Osteoblast (primary cell): ENCODE data around the gene MICB. TPM values are rescaled to one million over a fixed set of nuclear protein-coding genes. Genes with fewer than 3 reads are reported as not detected.
"Not testable (repeated sequence)": the region's sequence is repeated elsewhere in the genome, so short reads cannot be mapped to it uniquely, and the experiment has no call there.

Experiments
- DNase-seq: peaks from one replicate; pipeline ENCODE4 v3.0.0; 2011; ENCODE audit warnings: low spot score, mixed read lengths; ENCODE audit not compliant: insufficient read length; ENCODE audit errors: missing footprints
- H2AFZ ChIP-seq: 2 replicates; pipeline ENCODE4 v1.6.0; 2011; ENCODE audit warnings: mild to moderate bottlenecking, low read length
- H3K27ac ChIP-seq: 2 replicates; pipeline ENCODE4 v1.5.1; 2011; ENCODE audit warnings: mild to moderate bottlenecking, low read depth, low read length, moderate library complexity
- H3K27me3 ChIP-seq: 2 replicates; pipeline ENCODE4 v1.6.0; 2012; ENCODE audit warnings: mild to moderate bottlenecking, control low read depth, inconsistent platforms, low read length, moderate library complexity; ENCODE audit not compliant: insufficient read depth
- H3K36me3 ChIP-seq: 2 replicates; pipeline ENCODE4 v1.5.1; 2011; ENCODE audit warnings: mild to moderate bottlenecking, low read length, control low read depth, moderate library complexity; ENCODE audit not compliant: insufficient read depth
- H3K4me1 ChIP-seq: 2 replicates; pipeline ENCODE4 v1.5.1; 2011; ENCODE audit warnings: mild to moderate bottlenecking, low read length, control low read depth, moderate library complexity; ENCODE audit not compliant: insufficient read depth
- H3K4me2 ChIP-seq: 2 replicates; pipeline ENCODE4 v1.6.0; 2011; ENCODE audit warnings: mild to moderate bottlenecking, low read length; ENCODE audit not compliant: insufficient read depth
- H3K4me3 ChIP-seq: fragments of 200-600 bp; sonication (generic); 3 replicates; pipeline ENCODE4 v1.5.1; 2012; ENCODE audit warnings: mild to moderate bottlenecking, low read length, inconsistent platforms; ENCODE audit not compliant: insufficient read depth
- H3K79me2 ChIP-seq: 2 replicates; pipeline ENCODE4 v1.6.0; 2012; ENCODE audit warnings: mild to moderate bottlenecking, low read length, control low read depth, inconsistent platforms; ENCODE audit not compliant: insufficient read depth
- H3K9me3 ChIP-seq: 2 replicates; pipeline ENCODE4 v1.5.1; 2011; ENCODE audit warnings: low read depth, low read length, control low read depth
- H4K20me1 ChIP-seq: 2 replicates; pipeline ENCODE4 v1.6.0; 2012; ENCODE audit warnings: mild to moderate bottlenecking, low read length, control low read depth; ENCODE audit not compliant: insufficient read depth
- CTCF ChIP-seq: IDR thresholded peaks from 2 replicates; pipeline ENCODE4 v1.5.1; 2011; ENCODE audit warnings: mild to moderate bottlenecking, low read depth, low read length, moderate library complexity; ENCODE audit errors: extremely low read depth
- total RNA-seq: library from RNA; depleted of rRNA; stranded (reverse); fragments of >200 nt; gene quantifications from 2 replicates; pipeline ENCODE4 v1.2.3, GENCODE V29; 2012

MICB gene
- 12.7 and 14.1 TPM in 2 replicates for total RNA-seq

- H3K36me3 ChIP-seq: no peaks in the 10 kb centered on the region
- TF ChIP-seq CTCF: no peak
- DNase-seq: peak; percentile 95
- peak within 1 kb of the TSS; percentile 92 for H2AFZ ChIP-seq
- no peaks in the 10 kb centered on the region for H3K9me3 ChIP-seq
- peak within 1 kb of the TSS; percentile 82 for H3K4me3 ChIP-seq
- peaks cover 19% of the 10 kb centered on the region for H3K4me1 ChIP-seq
- peak within 1 kb of the TSS; percentile 89 for H3K4me2 ChIP-seq
- H3K27me3 ChIP-seq: no peaks in the 10 kb centered on the region
- H3K79me2 ChIP-seq: peaks cover 54% of the 10 kb centered on the region
- H3K27ac ChIP-seq: peak within 1 kb of the TSS; percentile 57
- peaks cover 8% of the 10 kb centered on the region for H4K20me1 ChIP-seq
Measured at GRCh38 chr6:31497531-31498476, at the start of gene MICB. Gene MICB (plus strand): TSS chr6:31498145. CDS start chr6:31498194, 49 bp downstream.

DNA sequence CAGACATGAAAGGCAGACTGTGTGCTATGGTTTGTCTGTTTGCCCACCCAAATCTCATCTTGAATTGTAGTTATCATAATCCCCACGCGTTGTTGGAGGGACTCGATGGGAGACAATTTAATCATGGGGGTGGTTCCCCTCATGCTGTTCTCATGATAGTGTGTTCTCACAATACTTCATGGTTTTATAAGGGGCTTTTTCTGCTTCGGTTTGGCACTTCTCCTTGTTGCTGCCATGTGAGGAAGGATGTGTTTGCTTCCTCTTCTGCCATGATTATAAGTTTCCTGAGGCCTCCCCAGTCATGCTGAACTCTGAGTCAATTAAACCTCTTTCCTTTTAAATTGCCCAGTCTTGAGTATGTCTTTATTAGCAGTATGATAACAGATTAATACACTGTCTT is 47.2 kb upstream of the MICB start:
- H3K4me3 ChIP-seq: no peak overlapping the region
- no peak overlapping the region for H3K4me2 ChIP-seq
- TF ChIP-seq CTCF: no peak
- H3K36me3 ChIP-seq: no peaks in the 10 kb centered on the region
- DNase-seq: no peak
- H3K27me3 ChIP-seq: peaks cover 21% of the 10 kb centered on the region
- no peak overlapping the region for H3K27ac ChIP-seq
- no peaks in the 10 kb centered on the region for H4K20me1 ChIP-seq
- H3K79me2 ChIP-seq: no peaks in the 10 kb centered on the region
- no peaks in the 10 kb centered on the region for H3K9me3 ChIP-seq
- H3K4me1 ChIP-seq: peaks cover 3% of the 10 kb centered on the region
- H2AFZ ChIP-seq: no peak overlapping the region

DNA sequence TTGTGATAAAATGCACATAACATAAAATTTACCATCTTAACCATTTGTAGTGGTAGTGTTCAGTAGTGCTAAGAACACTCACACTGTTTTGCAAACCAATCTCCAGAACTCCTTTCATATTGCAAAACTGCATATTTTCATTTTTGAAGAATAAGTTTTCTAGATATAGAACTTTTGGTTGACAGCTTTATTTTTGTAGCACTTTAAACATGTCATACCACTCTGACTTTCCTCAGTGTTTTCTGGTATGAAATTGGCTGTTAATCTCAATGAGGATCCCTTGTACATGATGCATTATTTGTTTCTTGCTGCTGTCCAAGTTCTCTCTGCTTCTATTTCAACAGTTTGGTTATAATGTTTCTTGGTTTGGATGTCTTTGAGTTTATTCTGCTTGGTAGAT is 45.1 kb upstream of the MICB start:
- DNase-seq: no peak
- peaks cover 25% of the 10 kb centered on the region for H3K27me3 ChIP-seq
- H3K9me3 ChIP-seq: no peaks in the 10 kb centered on the region
- no peak overlapping the region for H3K27ac ChIP-seq
- no peaks in the 10 kb centered on the region for H4K20me1 ChIP-seq
- no peak for TF ChIP-seq CTCF
- H2AFZ ChIP-seq: no peak overlapping the region
- no peaks in the 10 kb centered on the region for H3K36me3 ChIP-seq
- no peak overlapping the region for H3K4me3 ChIP-seq
- H3K4me1 ChIP-seq: peaks cover 3% of the 10 kb centered on the region
- H3K4me2 ChIP-seq: no peak overlapping the region
- no peaks in the 10 kb centered on the region for H3K79me2 ChIP-seq

GRCh38 chr6:31453259-31453658 is 44.7 kb upstream of the MICB start:
- Histone ChIP-seq H2AFZ (no peak overlapping the region), H3K36me3 (no peaks in the 10 kb centered on the region), H3K4me1 (peaks cover 3% of the 10 kb centered on the region), H3K9me3 (no peaks in the 10 kb centered on the region), H3K4me2 (no peak overlapping the region), H3K27me3 (peaks cover 25% of the 10 kb centered on the region), H3K27ac (no peak overlapping the region), H4K20me1 (no peaks in the 10 kb centered on the region), H3K79me2 (no peaks in the 10 kb centered on the region), H3K4me3 (no peak overlapping the region)
- peak; percentile 9 for DNase-seq
- TF ChIP-seq CTCF: no peak

- H3K36me3 ChIP-seq, H4K20me1 ChIP-seq, H3K4me2 ChIP-seq, H3K9me3 ChIP-seq, H3K79me2 ChIP-seq, H2AFZ ChIP-seq, DNase-seq, H3K27ac ChIP-seq, H3K4me3 ChIP-seq, H3K27me3 ChIP-seq: not testable (repeated sequence)
- peaks cover 13% of the 10 kb centered on the region for H3K4me1 ChIP-seq
Measured at GRCh38 chr6:31459864-31460263, 38.1 kb upstream of the MICB start.
